ENCODE measurements around the gene ANKRD33B.

The ANKRD33B gene

GRCh38 chr5:10584714-10585517 is 21.0 kb downstream of the ANKRD33B start:
- H3K27me3 Mint-ChIP-seq: no peaks in the 10 kb centered on the region
- peak overlapping the region; percentile 12 for H3K4me3 Mint-ChIP-seq
- H3K27ac Mint-ChIP-seq: no peak overlapping the region
- peaks cover 5% of the 10 kb centered on the region for H3K9me3 Mint-ChIP-seq
- ATAC-seq (ENCODE audit: low read depth) (no peak), DNase-seq (ENCODE audit: low spot score in 2 of 2) (no peak)
- peaks cover 13% of the 10 kb centered on the region for H3K36me3 Mint-ChIP-seq
- H3K4me1 Mint-ChIP-seq: peaks cover 60% of the 10 kb centered on the region

- no peaks in the 10 kb centered on the region for H3K27me3 Mint-ChIP-seq
- no peak overlapping the region for H3K27ac Mint-ChIP-seq
- H3K4me3 Mint-ChIP-seq: no peak overlapping the region
- no peak for ATAC-seq (ENCODE audit: low read depth)
- no peak for DNase-seq (ENCODE audit: low spot score in 2 of 2)
- peaks cover 15% of the 10 kb centered on the region for H3K36me3 Mint-ChIP-seq
- H3K4me1 Mint-ChIP-seq: peaks cover 58% of the 10 kb centered on the region
- H3K9me3 Mint-ChIP-seq: peaks cover 6% of the 10 kb centered on the region
Observed at GRCh38 chr5:10585518-10585915, 21.6 kb downstream of the ANKRD33B start.

GRCh38 chr5:10586008-10586407 is 22.1 kb downstream of the ANKRD33B start:
- peaks cover 15% of the 10 kb centered on the region for H3K36me3 Mint-ChIP-seq
- no peak overlapping the region for H3K4me3 Mint-ChIP-seq
- H3K4me1 Mint-ChIP-seq: peaks cover 57% of the 10 kb centered on the region
- H3K27me3 Mint-ChIP-seq: no peaks in the 10 kb centered on the region
- DNase-seq (ENCODE audit: low spot score in 2 of 2) (no peak), ATAC-seq (ENCODE audit: low read depth) (no peak)
- H3K27ac Mint-ChIP-seq: peak overlapping the region; percentile 11
- H3K9me3 Mint-ChIP-seq: peaks cover 6% of the 10 kb centered on the region

GRCh38 chr5:10586555-10586954 is 22.7 kb downstream of the ANKRD33B start:
- H3K4me1 Mint-ChIP-seq: peaks cover 52% of the 10 kb centered on the region
- no peaks in the 10 kb centered on the region for H3K27me3 Mint-ChIP-seq
- no peak for DNase-seq (ENCODE audit: low spot score in 2 of 2)
- ATAC-seq (ENCODE audit: low read depth): no peak
- H3K27ac Mint-ChIP-seq: peak overlapping the region; percentile 11
- H3K9me3 Mint-ChIP-seq: peaks cover 5% of the 10 kb centered on the region
- H3K4me3 Mint-ChIP-seq: no peak overlapping the region
- H3K36me3 Mint-ChIP-seq: peaks cover 15% of the 10 kb centered on the region

- DNase-seq (ENCODE audit: low spot score in 2 of 2) (no peak), ATAC-seq (ENCODE audit: low read depth) (no peak)
- Mint-ChIP-seq H3K27me3 (no peaks in the 10 kb centered on the region), H3K27ac (no peak overlapping the region), H3K4me1 (peaks cover 45% of the 10 kb centered on the region), H3K9me3 (peaks cover 5% of the 10 kb centered on the region), H3K4me3 (no peak overlapping the region), H3K36me3 (peaks cover 10% of the 10 kb centered on the region)
Observed at GRCh38 chr5:10588109-10588775, 24.4 kb downstream of the ANKRD33B start.

GRCh38 chr5:10588779-10589447 is 25.0 kb downstream of the ANKRD33B start:
- H3K4me1 Mint-ChIP-seq: peaks cover 46% of the 10 kb centered on the region
- no peak overlapping the region for H3K4me3 Mint-ChIP-seq
- H3K9me3 Mint-ChIP-seq: peaks cover 5% of the 10 kb centered on the region
- H3K27ac Mint-ChIP-seq: no peak overlapping the region
- no peaks in the 10 kb centered on the region for H3K27me3 Mint-ChIP-seq
- ATAC-seq (ENCODE audit: low read depth): peak; percentile 18
- peaks cover 10% of the 10 kb centered on the region for H3K36me3 Mint-ChIP-seq
- no peak for DNase-seq (ENCODE audit: low spot score in 2 of 2)

- H3K27ac Mint-ChIP-seq: peak overlapping the region; percentile 20
- H3K4me1 Mint-ChIP-seq: peaks cover 40% of the 10 kb centered on the region
- DNase-seq (ENCODE audit: low spot score in 2 of 2): no peak
- H3K27me3 Mint-ChIP-seq: no peaks in the 10 kb centered on the region
- H3K9me3 Mint-ChIP-seq: peaks cover 5% of the 10 kb centered on the region
- ATAC-seq (ENCODE audit: low read depth): no peak
- peaks cover 14% of the 10 kb centered on the region for H3K36me3 Mint-ChIP-seq
- H3K4me3 Mint-ChIP-seq: no peak overlapping the region
Observed at GRCh38 chr5:10590226-10590999, 26.5 kb downstream of the ANKRD33B start.

GRCh38 chr5:10591159-10591558 is 27.3 kb downstream of the ANKRD33B start:
- DNase-seq (ENCODE audit: low spot score in 2 of 2) (no peak), ATAC-seq (ENCODE audit: low read depth) (no peak)
- no peak overlapping the region for H3K27ac Mint-ChIP-seq
- H3K4me3 Mint-ChIP-seq: no peak overlapping the region
- peaks cover 36% of the 10 kb centered on the region for H3K4me1 Mint-ChIP-seq
- H3K9me3 Mint-ChIP-seq: peaks cover 5% of the 10 kb centered on the region
- H3K27me3 Mint-ChIP-seq: no peaks in the 10 kb centered on the region
- H3K36me3 Mint-ChIP-seq: peaks cover 18% of the 10 kb centered on the region

GRCh38 chr5:10591966-10592365 is 28.1 kb downstream of the ANKRD33B start:
- Mint-ChIP-seq H3K4me1 (peaks cover 33% of the 10 kb centered on the region), H3K27me3 (no peaks in the 10 kb centered on the region), H3K9me3 (peaks cover 5% of the 10 kb centered on the region), H3K4me3 (no peak overlapping the region), H3K36me3 (peaks cover 23% of the 10 kb centered on the region), H3K27ac (no peak overlapping the region)
- DNase-seq (ENCODE audit: low spot score in 2 of 2) (no peak), ATAC-seq (ENCODE audit: low read depth) (no peak)

GRCh38 chr5:10592601-10593000 is 28.7 kb downstream of the ANKRD33B start:
- ATAC-seq (ENCODE audit: low read depth) (no peak), DNase-seq (ENCODE audit: low spot score in 2 of 2) (no peak)
- Mint-ChIP-seq H3K9me3 (peaks cover 5% of the 10 kb centered on the region), H3K27me3 (no peaks in the 10 kb centered on the region), H3K4me3 (no peak overlapping the region), H3K4me1 (peaks cover 35% of the 10 kb centered on the region), H3K36me3 (peaks cover 28% of the 10 kb centered on the region), H3K27ac (no peak overlapping the region)

- Mint-ChIP-seq H3K4me1 (peaks cover 35% of the 10 kb centered on the region), H3K9me3 (peaks cover 5% of the 10 kb centered on the region), H3K27ac (no peak overlapping the region), H3K4me3 (no peak overlapping the region), H3K27me3 (no peaks in the 10 kb centered on the region), H3K36me3 (peaks cover 29% of the 10 kb centered on the region)
- DNase-seq (ENCODE audit: low spot score in 2 of 2): no peak
- ATAC-seq (ENCODE audit: low read depth): no peak
Observed at GRCh38 chr5:10593531-10594181, 29.8 kb downstream of the ANKRD33B start.

GRCh38 chr5:10594591-10595210 is 30.8 kb downstream of the ANKRD33B start:
- Mint-ChIP-seq H3K36me3 (peaks cover 26% of the 10 kb centered on the region), H3K27me3 (no peaks in the 10 kb centered on the region), H3K9me3 (peaks cover 1% of the 10 kb centered on the region), H3K27ac (peak overlapping the region; percentile 17), H3K4me3 (no peak overlapping the region), H3K4me1 (peaks cover 35% of the 10 kb centered on the region)
- ATAC-seq (ENCODE audit: low read depth) (no peak), DNase-seq (ENCODE audit: low spot score in 2 of 2) (no peak)

- Mint-ChIP-seq H3K4me1 (peaks cover 39% of the 10 kb centered on the region), H3K27me3 (no peaks in the 10 kb centered on the region), H3K36me3 (peaks cover 23% of the 10 kb centered on the region), H3K9me3 (no peaks in the 10 kb centered on the region), H3K27ac (peak overlapping the region; percentile 17), H3K4me3 (no peak overlapping the region)
- DNase-seq (ENCODE audit: low spot score in 2 of 2) (no peak), ATAC-seq (ENCODE audit: low read depth) (no peak)
Observed at GRCh38 chr5:10595293-10595671, 31.4 kb downstream of the ANKRD33B start.

Data from memory B cell (primary cell).